Gastrocnemius medialis (tissue), 4 donors: Measurements from ENCODE around the gene OXT. TPM values are rescaled to one million over a fixed set of nuclear protein-coding genes. Genes with fewer than 3 reads are reported as not detected.

Experiments used
- ATAC-seq, 2 donors: fragments of 150-250 bp; one replicate each; pipeline ENCODE4 v1.9.1; 2016
- DNase-seq, 2 donors: peaks; one replicate each; pipeline ENCODE4 v3.0.0-alpha.2; 2019
- H3K27ac ChIP-seq, 4 donors: fragments of 200-600 bp; sonication (generic); 1 replicate in 1 of 4; 2 replicates in 3 of 4; pipeline ENCODE4 v1.5.1; 2016 to 2018; ENCODE audit warnings: mild to moderate bottlenecking in 2 of 4, moderate library complexity in 1 of 4
- H3K27me3 ChIP-seq, 3 donors: fragments of 200-600 bp; sonication (generic) in 2 of 3; 1 replicate in 1 of 3; 2 replicates in 2 of 3; pipeline versions ENCODE4 v1.5.1 to v1.6.0; 2016 to 2019; ENCODE audit warnings: mild to moderate bottlenecking in 1 of 3, moderate library complexity in 1 of 3
- H3K36me3 ChIP-seq, 2 donors: fragments of 200-600 bp; sonication (generic) in 1 of 2; one replicate each; pipeline ENCODE4 v1.5.1; 2017 to 2018
- H3K4me1 ChIP-seq, 2 donors: fragments of 200-600 bp; sonication (generic) in 1 of 2; one replicate each; pipeline ENCODE4 v1.5.1; 2016 to 2017; ENCODE audit warnings: mild to moderate bottlenecking in 2 of 2
- H3K4me3 ChIP-seq, 4 donors: fragments of 200-600 bp; sonication (generic) in 3 of 4; 1 replicate in 1 of 4; 2 replicates in 3 of 4; pipeline ENCODE4 v1.5.1; 2016 to 2019; ENCODE audit warnings: mild to moderate bottlenecking in 2 of 4
- H3K9me3 ChIP-seq, 3 donors: fragments of 200-600 bp; sonication (generic) in 2 of 3; 1 replicate in 1 of 3; 2 replicates in 2 of 3; pipeline ENCODE4 v1.5.1; 2016 to 2019
- CTCF ChIP-seq, 5 experiments: fragments of 450-650 bp in 3 of 5; fragments of 200-600 bp in 2 of 5; sonication (generic) in 2 of 5; IDR thresholded peaks in 4 of 5; conservative IDR thresholded peaks in 1 of 5; 1 replicate in 4 of 5; 2 replicates in 1 of 5; pipeline ENCODE4 v1.5.1; 2016 to 2019; ENCODE audit warnings: antibody characterized with exemption in 5 of 5, mild to moderate bottlenecking in 3 of 5, moderate library complexity in 3 of 5
- POLR2A ChIP-seq, 2 donors: fragments of 450-650 bp; IDR thresholded peaks; one replicate each; pipeline ENCODE4 v1.6.1; 2017; ENCODE audit warnings: antibody characterized with exemption in 2 of 2, mild to moderate bottlenecking in 2 of 2, moderate library complexity in 2 of 2
- in situ Hi-C, 4 donors: fragments of 200-750 bp; cut with MboI; loops; one replicate each; pipeline versions ENCODE4 v1.15.0 to v1.8.0; 2017; ENCODE audit warnings: low sequenced_read_pairs in 4 of 4
- intact Hi-C: fragments of 100-400 bp; cut with DNase I; formaldehyde crosslinking; loops from one replicate; pipeline ENCODE4 v1.15.1; 2023; ENCODE audit warnings: low total_unique reads
- total RNA-seq, 4 donors: library from RNA; depleted of rRNA; stranded (reverse); fragments of >200 nt; gene quantifications; one replicate each; pipeline versions ENCODE4 v1.1.0 to v1.2.3, GENCODE V29; 2016

Gene OXT
- total RNA-seq, 4 donors from 2014 or later = 2.2 TPM; not detected in 3

- TF ChIP-seq POLR2A (IDR thresholded peaks at IDR 0.05) (no peak), CTCF (IDR thresholded peaks at IDR 0.05 in 4 of 5, conservative IDR thresholded peaks at IDR 0.05 in 1 of 5) (no peak)
- in situ Hi-C loops = no loop called here
- peaks cover 0 to 33% of the 10 kb centered on the region in 2 donors for H3K36me3 ChIP-seq
- peaks cover 9 to 12% of the 10 kb centered on the region in 2 donors for H3K4me1 ChIP-seq
- peak overlapping the region; percentile 27 to 62 (median 58) for H3K27ac ChIP-seq
- no peaks in the 10 kb centered on the region for H3K9me3 ChIP-seq
- H3K27me3 ChIP-seq = no peaks in the 10 kb centered on the region
- no peak overlapping the region for H3K4me3 ChIP-seq
- DNase-seq (no peak), ATAC-seq (no peak)
- intact Hi-C loops = loop anchor here (10.0 kb wide), 1 partner anchor 163 kb away; the partner anchor contains the start of genes DDRGK1 and ITPA
Measured at GRCh38 chr20:3041854-3042409, 29.5 kb upstream of the OXT start.

- H3K4me3 ChIP-seq = no peak overlapping the region
- in situ Hi-C loops = no loop called here
- no peaks in the 10 kb centered on the region for H3K9me3 ChIP-seq
- peaks cover 11 to 19% of the 10 kb centered on the region in 2 donors for H3K4me1 ChIP-seq
- intact Hi-C loops = loop anchor here (10.0 kb wide), 1 partner anchor 162 kb away; the partner anchor contains the start of genes DDRGK1 and ITPA
- ATAC-seq (no peak), DNase-seq (peak in 1 of 2 donors; percentile 39)
- H3K27me3 ChIP-seq = no peaks in the 10 kb centered on the region
- H3K36me3 ChIP-seq = peaks cover 0 to 32% of the 10 kb centered on the region in 2 donors
- TF ChIP-seq CTCF (IDR thresholded peaks at IDR 0.05 in 4 of 5, conservative IDR thresholded peaks at IDR 0.05 in 1 of 5) (no peak), POLR2A (IDR thresholded peaks at IDR 0.05) (no peak)
- peak overlapping the region; percentile 27 to 62 (median 58) for H3K27ac ChIP-seq
Measured at GRCh38 chr20:3042625-3043024, 28.8 kb upstream of the OXT start.

- peaks cover 11 to 22% of the 10 kb centered on the region in 2 donors for H3K4me1 ChIP-seq
- no peak within 1 kb of the TSS for H3K4me3 ChIP-seq
- H3K36me3 ChIP-seq = peaks cover 0 to 32% of the 10 kb centered on the region in 2 donors
- peak within 1 kb of the TSS; percentile 27 to 62 (median 58) for H3K27ac ChIP-seq
- H3K27me3 ChIP-seq = no peaks in the 10 kb centered on the region
- TF ChIP-seq POLR2A (IDR thresholded peaks at IDR 0.05) (no peak), CTCF (IDR thresholded peaks at IDR 0.05 in 4 of 5, conservative IDR thresholded peaks at IDR 0.05 in 1 of 5) (no peak)
- in situ Hi-C loops (no loop called here), intact Hi-C loops (loop anchor here (10.0 kb wide), 1 partner anchor 161 kb away; the partner anchor contains the start of genes DDRGK1 and ITPA)
- no peaks in the 10 kb centered on the region for H3K9me3 ChIP-seq
- DNase-seq (no peak), ATAC-seq (no peak)
Measured at GRCh38 chr20:3043322-3043721, 28.1 kb upstream of the OXT start, which contains the start of gene GNRH2. Gene GNRH2, plus strand, starts transcription at chr20:3043622. Its CDS starts 793 bp downstream, at chr20:3044415.

GRCh38 chr20:3044336-3044965 is 27.0 kb upstream of the OXT start:
- H3K27me3 ChIP-seq = no peaks in the 10 kb centered on the region
- no peaks in the 10 kb centered on the region for H3K9me3 ChIP-seq
- peak overlapping the region in 3 of 4 donors; percentile 87 to 96 (median 95) for H3K27ac ChIP-seq
- TF ChIP-seq POLR2A (IDR thresholded peaks at IDR 0.05) = no peak
- no peak for TF ChIP-seq CTCF (IDR thresholded peaks at IDR 0.05 in 4 of 5, conservative IDR thresholded peaks at IDR 0.05 in 1 of 5)
- peaks cover 0 to 33% of the 10 kb centered on the region in 2 donors for H3K36me3 ChIP-seq
- ATAC-seq (no peak), DNase-seq (no peak)
- no peak overlapping the region for H3K4me3 ChIP-seq
- in situ Hi-C loops = no loop called here
- intact Hi-C loops = loop anchor here (10.0 kb wide), 1 partner anchor 160 kb away; the partner anchor contains the start of genes DDRGK1 and ITPA
- peaks cover 11 to 22% of the 10 kb centered on the region in 2 donors for H3K4me1 ChIP-seq
